ENCODE measurements around the gene ZYX. TPM values are rescaled to one million over a fixed set of nuclear protein-coding genes. Genes with fewer than 3 reads are reported as not detected.

The ZYX gene
- polyA plus RNA-seq, 1 donor: 104 TPM

DNA sequence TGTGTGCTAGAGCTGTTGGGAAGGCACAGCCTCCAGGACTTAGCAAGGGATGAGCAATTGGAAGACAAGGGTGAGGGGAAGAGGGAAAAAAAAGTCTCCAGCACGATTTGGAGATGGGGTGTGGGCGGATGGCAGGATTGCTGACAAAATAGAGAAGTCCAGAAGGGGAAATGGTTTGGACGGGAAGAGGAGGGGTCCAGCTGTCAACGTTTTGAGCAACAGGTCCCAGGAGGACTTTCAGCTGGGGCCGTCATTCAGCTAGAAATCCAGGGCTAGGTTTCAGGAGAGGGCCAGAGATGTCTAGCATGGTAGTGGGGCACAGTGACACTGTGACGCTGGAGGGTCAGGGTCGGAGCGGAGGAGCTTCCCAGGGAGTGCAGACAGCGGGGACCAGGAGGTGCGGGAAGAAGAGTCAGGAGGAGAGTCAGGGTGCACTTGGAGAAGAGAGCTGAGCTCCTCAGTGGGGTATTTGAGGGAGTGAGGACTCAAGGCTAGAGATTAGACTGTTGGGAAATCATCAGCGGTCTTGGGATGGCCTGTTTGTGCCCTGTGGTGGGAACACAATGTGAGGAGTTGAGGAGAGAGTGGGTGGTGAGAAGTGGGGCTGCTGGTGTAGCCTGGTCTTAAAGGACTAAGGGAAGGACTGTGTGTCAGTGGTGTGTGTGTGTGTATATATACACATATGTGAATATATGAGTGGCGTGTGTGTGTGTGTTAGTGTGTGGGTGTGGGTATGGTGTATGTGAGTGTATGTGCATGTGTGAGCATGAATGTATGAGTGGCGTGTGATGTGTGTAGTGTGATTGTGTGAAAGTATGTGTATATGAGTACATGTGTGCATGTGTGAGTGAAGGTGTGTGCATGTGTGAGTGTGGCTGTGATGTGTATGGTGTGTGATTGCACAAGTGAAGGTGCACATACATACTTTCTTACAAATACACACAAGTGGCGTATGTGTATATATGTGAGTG, 3.8 kb downstream of the ZYX start:
- Histone ChIP-seq H3K4me3 (ENCODE audit: low read length) (no peak overlapping the region), H3K9me3 (ENCODE audit: control insufficient read depth, low read depth, low read length) (no peaks in the 10 kb centered on the region), H3K36me3 (ENCODE audit: control insufficient read depth, insufficient read depth, low read length) (peaks cover 38% of the 10 kb centered on the region), H3K27me3 (ENCODE audit: control insufficient read depth, insufficient read depth, low read length) (no peaks in the 10 kb centered on the region), H3K27ac (ENCODE audit: low read length) (peak overlapping the region; percentile 32), H3K4me1 (ENCODE audit: control insufficient read depth, insufficient read depth, low read length) (peaks cover 42% of the 10 kb centered on the region)
- no peak for DNase-seq
- WGBS (ENCODE audit: insufficient coverage, low lambda C conversion rate): no CpG with 5 or more reads among the region's 14 CpGs

DNA sequence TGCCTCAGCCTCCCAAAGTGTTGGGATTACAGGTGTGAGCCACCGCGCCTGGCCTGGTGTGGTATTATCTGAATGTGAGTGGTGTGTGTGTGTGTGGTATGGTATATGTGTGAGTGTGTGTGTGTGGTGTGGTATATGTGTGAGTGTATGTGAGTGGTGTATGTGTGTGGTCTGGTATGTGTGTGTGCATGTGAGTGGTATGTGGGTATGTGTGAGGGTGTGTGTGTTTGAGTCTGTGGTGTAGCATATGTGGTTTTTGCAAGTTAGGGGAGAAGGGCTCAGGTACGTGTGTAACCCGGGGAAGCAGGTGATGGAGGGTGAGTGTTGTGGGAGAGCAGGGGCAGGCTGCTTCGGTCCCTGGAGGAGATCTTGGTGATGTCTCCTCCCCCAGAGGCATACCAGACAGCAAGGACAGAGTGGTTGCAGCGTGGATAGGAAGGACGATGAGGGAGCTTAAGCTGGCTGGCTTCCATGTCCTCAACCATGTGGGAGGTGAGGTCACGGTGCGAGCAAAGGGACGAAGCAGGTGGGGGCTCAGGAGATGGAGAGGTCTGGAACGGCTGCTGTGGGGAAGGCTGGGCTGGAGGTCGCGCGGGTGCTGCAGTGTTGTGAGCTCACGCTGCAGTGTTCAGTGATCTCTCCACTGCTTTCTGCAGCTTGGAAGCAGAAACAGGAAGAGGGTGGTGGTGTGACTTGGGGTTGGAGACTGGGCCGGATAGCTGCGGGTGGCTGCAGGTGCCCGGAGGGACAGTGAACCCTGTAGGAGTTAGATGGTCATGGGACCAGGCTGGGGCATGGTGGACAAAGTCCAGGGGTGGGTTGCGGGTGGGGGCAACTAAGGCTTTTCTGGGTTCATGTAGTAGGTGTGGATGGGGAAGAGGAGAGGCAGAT, 5.0 kb downstream of the ZYX start:
- peak; percentile 71 to 80 for DNase-seq
- Histone ChIP-seq H3K36me3 (ENCODE audit: control insufficient read depth, insufficient read depth, low read length) (peaks cover 50% of the 10 kb centered on the region), H3K27me3 (ENCODE audit: control insufficient read depth, insufficient read depth, low read length) (no peaks in the 10 kb centered on the region), H3K4me3 (ENCODE audit: low read length) (no peak overlapping the region), H3K9me3 (ENCODE audit: control insufficient read depth, low read depth, low read length) (no peaks in the 10 kb centered on the region), H3K4me1 (ENCODE audit: control insufficient read depth, insufficient read depth, low read length) (peaks cover 40% of the 10 kb centered on the region), H3K27ac (ENCODE audit: low read length) (peak overlapping the region; percentile 72)
- 73% methylated on average over 3 of the region's 19 CpGs for WGBS (ENCODE audit: insufficient coverage, low lambda C conversion rate)

DNA sequence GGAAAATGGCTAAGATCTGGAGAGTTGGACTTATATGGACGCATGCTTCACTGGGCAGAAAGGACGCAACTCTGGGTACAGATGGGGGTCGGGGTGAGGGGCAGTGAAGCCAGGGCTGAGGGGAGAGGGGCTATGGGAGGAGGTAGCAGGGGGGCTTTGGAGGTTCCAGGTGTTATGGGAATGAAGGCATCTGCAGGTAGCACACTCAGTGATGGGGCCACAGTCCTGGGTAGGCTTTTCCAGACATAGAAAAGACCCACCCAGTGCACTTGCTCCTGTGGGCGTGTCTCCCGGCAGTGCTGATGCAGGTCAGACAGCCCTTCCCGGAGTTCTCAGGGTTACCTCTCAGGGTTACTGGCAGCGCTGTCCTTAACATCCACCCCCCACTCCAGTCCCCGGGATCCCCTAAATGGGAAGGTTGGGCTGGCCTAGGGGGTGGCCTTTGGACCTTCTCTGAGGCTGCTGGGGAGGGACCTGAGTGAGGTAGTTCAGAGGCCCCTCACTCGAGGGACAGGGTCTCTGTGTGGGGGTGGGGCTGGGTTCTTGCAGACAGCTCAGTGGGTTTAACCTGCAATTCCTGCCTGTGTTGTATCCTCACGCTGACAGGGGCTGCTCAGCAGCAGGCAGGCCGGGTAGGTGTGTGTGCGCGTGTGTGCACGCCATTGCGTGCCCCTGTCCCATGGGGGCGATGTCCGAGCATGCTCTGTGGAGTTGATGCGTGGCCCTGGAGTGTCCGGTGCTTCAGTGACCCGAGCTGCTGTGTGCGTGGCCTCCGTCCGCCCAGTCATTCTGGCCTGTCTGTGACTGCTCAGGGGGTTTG, 6.2 kb downstream of the ZYX start:
- WGBS (ENCODE audit: insufficient coverage, low lambda C conversion rate): no CpG with 5 or more reads among the region's 23 CpGs
- Histone ChIP-seq H3K27me3 (ENCODE audit: control insufficient read depth, insufficient read depth, low read length) (no peaks in the 10 kb centered on the region), H3K36me3 (ENCODE audit: control insufficient read depth, insufficient read depth, low read length) (peaks cover 62% of the 10 kb centered on the region), H3K9me3 (ENCODE audit: control insufficient read depth, low read depth, low read length) (no peaks in the 10 kb centered on the region), H3K27ac (ENCODE audit: low read length) (peak overlapping the region; percentile 62), H3K4me3 (ENCODE audit: low read length) (no peak overlapping the region), H3K4me1 (ENCODE audit: control insufficient read depth, insufficient read depth, low read length) (peaks cover 48% of the 10 kb centered on the region)
- peak in 1 of 2 donors; percentile 58 for DNase-seq

DNA sequence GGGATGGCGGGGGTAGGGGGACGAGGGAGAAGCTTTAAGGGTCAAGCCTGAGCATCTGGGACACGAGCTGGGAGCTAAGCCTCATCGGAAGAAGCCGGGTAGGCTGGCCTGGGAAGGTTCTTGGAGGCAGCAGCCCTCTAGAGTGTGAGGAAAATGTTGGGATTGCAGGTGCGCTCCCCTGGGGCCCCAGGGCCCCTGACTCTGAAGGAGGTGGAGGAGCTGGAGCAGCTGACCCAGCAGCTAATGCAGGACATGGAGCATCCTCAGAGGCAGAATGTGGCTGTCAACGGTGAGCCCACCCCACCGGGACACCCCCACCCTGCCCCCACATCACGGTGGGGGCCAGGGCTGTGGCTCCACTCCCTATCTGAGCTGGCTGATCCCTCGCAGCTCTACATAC, 6.9 kb downstream of the ZYX start:
- Histone ChIP-seq H3K36me3 (ENCODE audit: control insufficient read depth, insufficient read depth, low read length) (peaks cover 60% of the 10 kb centered on the region), H3K27ac (ENCODE audit: low read length) (no peak overlapping the region), H3K4me3 (ENCODE audit: low read length) (no peak overlapping the region), H3K27me3 (ENCODE audit: control insufficient read depth, insufficient read depth, low read length) (no peaks in the 10 kb centered on the region), H3K4me1 (ENCODE audit: control insufficient read depth, insufficient read depth, low read length) (peaks cover 51% of the 10 kb centered on the region), H3K9me3 (ENCODE audit: control insufficient read depth, low read depth, low read length) (no peaks in the 10 kb centered on the region)
- WGBS (ENCODE audit: insufficient coverage, low lambda C conversion rate): no CpG with 5 or more reads among the region's 10 CpGs
- DNase-seq: no peak

DNA sequence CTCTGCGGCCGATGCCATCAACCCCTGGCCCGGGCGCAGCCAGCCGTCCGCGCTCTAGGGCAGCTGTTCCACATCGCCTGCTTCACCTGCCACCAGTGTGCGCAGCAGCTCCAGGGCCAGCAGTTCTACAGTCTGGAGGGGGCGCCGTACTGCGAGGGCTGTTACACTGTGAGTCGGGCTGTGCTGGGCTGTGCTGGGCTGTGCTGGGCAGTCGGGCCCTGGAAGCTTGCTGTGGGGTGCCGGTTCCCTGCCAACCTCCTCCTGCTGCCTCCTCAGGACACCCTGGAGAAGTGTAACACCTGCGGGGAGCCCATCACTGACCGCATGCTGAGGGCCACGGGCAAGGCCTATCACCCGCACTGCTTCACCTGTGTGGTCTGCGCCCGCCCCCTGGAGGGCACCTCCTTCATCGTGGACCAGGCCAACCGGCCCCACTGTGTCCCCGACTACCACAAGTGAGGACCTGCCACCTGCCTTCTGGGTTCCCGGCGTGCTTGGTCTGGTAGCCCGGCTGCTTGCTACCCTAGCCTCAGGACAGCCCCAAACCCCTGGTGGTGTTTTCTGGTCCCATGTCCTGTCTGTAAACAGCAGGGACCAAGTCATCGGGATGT, 7.5 kb downstream of the ZYX start:
- DNase-seq: no peak
- Histone ChIP-seq H3K4me3 (ENCODE audit: low read length) (no peak overlapping the region), H3K27me3 (ENCODE audit: control insufficient read depth, insufficient read depth, low read length) (no peaks in the 10 kb centered on the region), H3K4me1 (ENCODE audit: control insufficient read depth, insufficient read depth, low read length) (peaks cover 54% of the 10 kb centered on the region), H3K27ac (ENCODE audit: low read length) (no peak overlapping the region), H3K9me3 (ENCODE audit: control insufficient read depth, low read depth, low read length) (no peaks in the 10 kb centered on the region), H3K36me3 (ENCODE audit: control insufficient read depth, insufficient read depth, low read length) (peaks cover 56% of the 10 kb centered on the region)
- WGBS (ENCODE audit: insufficient coverage, low lambda C conversion rate): no CpG with 5 or more reads among the region's 28 CpGs

DNA sequence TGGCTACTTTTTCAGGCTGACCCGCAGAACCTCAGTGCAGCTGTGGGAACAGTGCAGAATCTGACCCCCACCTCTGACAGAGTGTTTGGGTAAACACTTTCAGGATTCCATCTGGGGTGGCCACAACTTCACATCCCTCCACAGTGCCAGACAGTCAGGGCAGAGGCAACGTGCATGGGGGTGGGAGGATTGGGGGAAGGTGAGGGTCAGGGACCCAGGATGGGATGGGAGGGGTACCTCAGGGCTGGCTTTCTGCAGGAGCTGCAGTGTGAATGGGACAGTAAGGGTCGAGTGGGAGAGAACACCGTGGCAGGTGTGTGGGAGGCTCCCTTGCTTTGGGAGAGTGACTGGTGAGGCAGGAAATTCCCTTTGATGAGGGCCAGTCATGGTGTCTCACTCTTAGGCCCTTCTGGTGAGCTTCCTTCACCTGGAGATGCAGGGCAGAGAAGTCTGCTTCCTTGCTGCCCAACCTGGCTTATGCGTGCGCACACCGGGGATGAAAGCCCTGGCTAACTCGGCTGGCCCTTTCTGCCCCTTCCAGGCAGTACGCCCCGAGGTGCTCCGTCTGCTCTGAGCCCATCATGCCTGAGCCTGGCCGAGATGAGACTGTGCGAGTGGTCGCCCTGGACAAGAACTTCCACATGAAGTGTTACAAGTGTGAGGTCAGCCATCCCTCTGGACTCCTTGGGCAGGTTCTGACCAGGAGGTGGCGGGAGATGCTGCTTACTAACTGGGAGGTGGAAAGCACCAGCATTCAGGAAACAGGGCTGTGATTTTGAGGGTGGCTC, 8.4 kb downstream of the ZYX start:
- Histone ChIP-seq H3K36me3 (ENCODE audit: control insufficient read depth, insufficient read depth, low read length) (peaks cover 56% of the 10 kb centered on the region), H3K4me1 (ENCODE audit: control insufficient read depth, insufficient read depth, low read length) (peaks cover 58% of the 10 kb centered on the region)

DNA sequence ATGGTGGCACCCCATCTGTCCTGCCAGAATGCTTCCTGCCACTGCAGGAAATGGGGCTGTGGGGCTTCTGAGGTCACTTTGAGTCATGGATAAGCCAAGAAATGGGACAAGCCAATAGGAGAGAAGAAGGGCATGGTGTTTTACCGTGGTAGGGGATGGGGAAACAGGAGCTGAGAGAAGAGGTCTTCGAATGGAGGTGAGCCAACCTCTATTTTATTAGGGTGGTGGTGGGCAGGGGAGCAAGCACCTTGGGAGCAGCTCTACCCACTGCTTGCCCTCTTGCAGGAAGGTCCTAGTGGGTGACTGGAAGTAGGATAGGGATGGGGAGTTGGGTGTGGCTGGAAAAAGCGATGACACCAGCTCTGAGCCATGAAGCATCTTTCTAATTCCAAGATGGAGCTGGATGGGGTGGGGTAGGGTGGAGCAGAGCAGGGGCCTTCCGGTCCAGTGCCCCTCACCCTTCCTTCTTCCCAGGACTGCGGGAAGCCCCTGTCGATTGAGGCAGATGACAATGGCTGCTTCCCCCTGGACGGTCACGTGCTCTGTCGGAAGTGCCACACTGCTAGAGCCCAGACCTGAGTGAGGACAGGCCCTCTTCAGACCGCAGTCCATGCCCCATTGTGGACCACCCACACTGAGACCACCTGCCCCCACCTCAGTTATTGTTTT, 9.1 kb downstream of the ZYX start:
- no peak for DNase-seq
- Histone ChIP-seq H3K9me3 (ENCODE audit: control insufficient read depth, low read depth, low read length) (no peaks in the 10 kb centered on the region), H3K27me3 (ENCODE audit: control insufficient read depth, insufficient read depth, low read length) (no peaks in the 10 kb centered on the region), H3K36me3 (ENCODE audit: control insufficient read depth, insufficient read depth, low read length) (peaks cover 56% of the 10 kb centered on the region), H3K4me3 (ENCODE audit: low read length) (no peak overlapping the region), H3K27ac (ENCODE audit: low read length) (no peak overlapping the region), H3K4me1 (ENCODE audit: control insufficient read depth, insufficient read depth, low read length) (peaks cover 58% of the 10 kb centered on the region)
- no CpG with 5 or more reads among the region's 10 CpGs for WGBS (ENCODE audit: insufficient coverage, low lambda C conversion rate)

More for the DNA sequence above, 8.4 kb downstream of the ZYX start:
- DNase-seq: no peak
- Histone ChIP-seq H3K27me3 (ENCODE audit: control insufficient read depth, insufficient read depth, low read length) (no peaks in the 10 kb centered on the region), H3K4me3 (ENCODE audit: low read length) (no peak overlapping the region), H3K9me3 (ENCODE audit: control insufficient read depth, low read depth, low read length) (no peaks in the 10 kb centered on the region), H3K27ac (ENCODE audit: low read length) (no peak overlapping the region)
- WGBS (ENCODE audit: insufficient coverage, low lambda C conversion rate): no CpG with 5 or more reads among the region's 15 CpGs

DNA sequence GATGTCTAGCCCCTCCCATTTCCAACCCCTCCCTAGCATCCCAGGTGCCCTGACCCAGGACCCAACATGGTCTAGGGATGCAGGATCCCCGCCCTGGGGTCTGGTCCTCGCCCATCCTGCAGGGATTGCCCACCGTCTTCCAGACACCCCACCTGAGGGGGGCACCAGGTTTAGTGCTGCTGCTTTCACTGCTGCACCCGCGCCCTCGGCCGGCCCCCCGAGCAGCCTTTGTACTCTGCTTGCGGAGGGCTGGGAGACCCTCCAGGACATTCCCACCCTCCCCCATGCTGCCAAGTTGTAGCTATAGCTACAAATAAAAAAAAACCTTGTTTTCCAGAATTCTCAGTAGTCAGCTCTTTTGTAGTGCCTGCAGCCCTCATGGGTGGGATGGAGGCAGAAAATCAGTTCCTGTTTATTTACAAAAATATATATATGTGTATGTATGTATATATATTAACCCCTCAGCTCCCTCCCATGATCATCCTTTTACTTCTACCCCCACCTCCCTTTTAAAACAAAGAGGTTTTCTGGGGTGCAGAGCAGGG, 9.7 kb downstream of the ZYX start:
- Histone ChIP-seq H3K27ac (ENCODE audit: low read length) (no peak overlapping the region), H3K36me3 (ENCODE audit: control insufficient read depth, insufficient read depth, low read length) (peaks cover 56% of the 10 kb centered on the region), H3K4me3 (ENCODE audit: low read length) (no peak overlapping the region), H3K9me3 (ENCODE audit: control insufficient read depth, low read depth, low read length) (no peaks in the 10 kb centered on the region), H3K4me1 (ENCODE audit: control insufficient read depth, insufficient read depth, low read length) (peaks cover 61% of the 10 kb centered on the region), H3K27me3 (ENCODE audit: control insufficient read depth, insufficient read depth, low read length) (no peaks in the 10 kb centered on the region)
- DNase-seq: no peak
- WGBS (ENCODE audit: insufficient coverage, low lambda C conversion rate): no CpG with 5 or more reads among the region's 9 CpGs
